Middle frontal gyrus (tissue), 1 donor: ENCODE data around the gene NR2E1.

Experiments
- DNase-seq: peaks from one replicate; pipeline ENCODE4 v3.0.0-alpha.2; 2015; ENCODE audit warnings: low spot score; ENCODE audit errors: extremely low spot score

NR2E1 gene

GRCh38 chr6:108209738-108210137 lies 43.9 kb downstream of the NR2E1 start:
- no peak for DNase-seq

GRCh38 chr6:108210556-108210955 lies 44.7 kb downstream of the NR2E1 start:
- DNase-seq = no peak

DNA sequence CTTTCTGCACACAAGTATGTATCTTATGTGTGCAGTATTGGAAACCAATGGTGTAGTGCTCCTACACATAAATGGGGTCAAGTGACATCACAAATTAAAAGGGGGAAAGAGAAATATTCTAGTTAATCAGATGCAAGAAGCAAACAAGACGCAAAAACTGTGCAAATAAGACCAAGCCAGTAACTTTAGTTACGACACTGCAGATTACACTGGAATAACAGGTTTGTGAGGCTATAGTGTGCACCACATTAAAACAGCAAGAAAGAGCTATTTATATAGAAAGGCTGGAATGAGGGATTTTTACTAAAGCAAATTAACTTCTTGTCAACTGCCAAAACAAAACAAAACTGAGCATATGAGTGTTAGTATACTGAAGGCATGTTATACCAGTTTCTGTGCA lies 45.8 kb downstream of the NR2E1 start:
- no peak for DNase-seq

GRCh38 chr6:108222064-108222463 lies 56.2 kb downstream of the NR2E1 start:
- no peak for DNase-seq

DNA sequence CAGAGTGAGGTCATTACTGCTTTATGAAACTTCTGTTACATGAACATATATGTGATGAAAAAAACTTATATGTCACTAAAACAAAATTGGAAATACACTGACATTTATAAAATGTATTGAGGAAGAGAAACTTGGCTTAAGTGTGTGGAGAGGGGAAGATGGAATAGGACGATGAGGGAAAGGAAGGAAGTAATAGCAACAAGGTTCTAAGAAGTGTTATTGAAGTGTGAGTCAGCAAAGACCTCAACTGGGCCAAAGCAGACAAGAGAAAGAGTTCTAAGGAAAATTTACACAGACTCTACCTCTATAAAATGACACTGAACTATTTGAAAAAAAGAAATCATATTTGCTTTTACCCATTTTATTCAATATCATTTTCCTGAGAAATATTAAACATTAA lies 56.7 kb downstream of the NR2E1 start:
- DNase-seq = no peak

- DNase-seq = no peak
Measured at GRCh38 chr6:108227290-108227689, 61.5 kb downstream of the NR2E1 start.

- no peak for DNase-seq
Measured at GRCh38 chr6:108228416-108228815, 62.6 kb downstream of the NR2E1 start.

DNA sequence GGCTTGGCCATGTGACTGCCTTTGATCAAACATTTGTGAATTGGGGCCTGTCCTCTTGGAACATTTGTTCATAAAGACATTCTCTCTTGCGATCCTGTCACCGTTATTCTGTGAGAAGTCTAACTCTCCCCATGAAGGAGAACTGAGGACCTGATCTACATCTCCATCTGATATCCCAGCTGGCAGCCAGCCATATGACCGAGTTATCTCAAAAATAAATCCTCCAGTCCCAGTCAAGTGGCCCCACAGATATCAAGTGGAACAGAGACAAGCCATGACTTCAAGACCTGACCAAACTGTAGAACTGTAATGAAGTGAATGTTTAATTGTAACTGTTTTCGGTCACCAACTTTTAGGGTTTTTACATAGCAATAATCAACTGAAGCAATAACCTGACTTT lies 69.3 kb downstream of the NR2E1 start:
- DNase-seq = no peak

- no peak for DNase-seq
Measured at GRCh38 chr6:108236791-108237190, 71.0 kb downstream of the NR2E1 start.

DNA sequence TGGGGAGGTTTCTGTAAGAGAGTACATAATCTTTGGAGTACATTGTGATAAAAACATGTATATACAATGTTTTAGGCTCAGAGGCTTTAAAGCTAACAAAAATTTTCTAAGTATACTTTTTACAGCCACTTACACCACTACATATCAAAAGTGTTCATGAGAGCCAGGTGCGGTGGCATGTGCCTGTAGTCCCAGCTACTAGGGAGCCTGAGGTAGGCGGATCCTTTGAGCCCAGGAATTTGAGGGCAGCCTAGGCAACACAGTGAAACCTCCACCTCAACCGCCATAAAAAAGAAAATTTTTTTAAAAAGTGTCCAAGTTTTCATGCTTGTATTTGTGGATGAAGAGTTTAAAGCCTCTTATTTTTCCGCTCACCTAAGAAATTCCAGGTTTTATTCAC lies 72.5 kb downstream of the NR2E1 start:
- no peak for DNase-seq
